Measurements from ENCODE around the gene MTAP. TPM values are rescaled to one million over a fixed set of nuclear protein-coding genes. Genes with fewer than 3 reads are reported as not detected.

The MTAP gene
- total RNA-seq, 4 donors from 2014 or later, result 3.6 to 65.8 (median 39.4) TPM

- intact Hi-C loops (cut with DNase I; ENCODE audit: low total_unique reads), result no loop called here
- peaks cover 0 to 3% of the 10 kb centered on the region in 2 donors for H3K9me3 ChIP-seq
- no peak for DNase-seq
- H3K36me3 ChIP-seq, result no peaks in the 10 kb centered on the region
- peaks cover 31 to 100% of the 10 kb centered on the region in 2 donors for H3K27me3 ChIP-seq
- H3K4me1 ChIP-seq, result peaks cover 0 to 7% of the 10 kb centered on the region in 2 donors
- H3K27ac ChIP-seq, result no peak overlapping the region
- H3K4me3 ChIP-seq, result no peak overlapping the region
- TF ChIP-seq POLR2A (IDR thresholded peaks at IDR 0.05) (no peak), CTCF (IDR thresholded peaks at IDR 0.05) (no peak)
These were observed 166.8 kb downstream of the MTAP start for GRCh38 chr9:21969011-21969940.

GRCh38 chr9:21969951-21970799 is 167.7 kb downstream of the MTAP start:
- DNase-seq, result no peak
- Histone ChIP-seq H3K4me3 (no peak overlapping the region), H3K9me3 (peaks cover 0 to 3% of the 10 kb centered on the region in 2 donors), H3K27me3 (peaks cover 33 to 100% of the 10 kb centered on the region in 2 donors), H3K27ac (no peak overlapping the region), H3K4me1 (peaks cover 0 to 13% of the 10 kb centered on the region in 2 donors), H3K36me3 (no peaks in the 10 kb centered on the region)
- no peak for TF ChIP-seq CTCF (IDR thresholded peaks at IDR 0.05)
- TF ChIP-seq POLR2A (IDR thresholded peaks at IDR 0.05), result no peak
- intact Hi-C loops (cut with DNase I; ENCODE audit: low total_unique reads), result no loop called here

- Histone ChIP-seq H3K9me3 (peaks cover 0 to 3% of the 10 kb centered on the region in 2 donors), H3K27ac (no peak overlapping the region), H3K4me3 (no peak overlapping the region), H3K27me3 (peaks cover 31 to 99% of the 10 kb centered on the region in 2 donors), H3K36me3 (no peaks in the 10 kb centered on the region), H3K4me1 (peaks cover 0 to 12% of the 10 kb centered on the region in 2 donors)
- TF ChIP-seq CTCF (IDR thresholded peaks at IDR 0.05) (no peak), POLR2A (IDR thresholded peaks at IDR 0.05) (no peak)
- intact Hi-C loops (cut with DNase I; ENCODE audit: low total_unique reads), result no loop called here
- DNase-seq, result no peak
These were observed 168.6 kb downstream of the MTAP start for GRCh38 chr9:21970800-21971640.

- Histone ChIP-seq H3K4me1 (peaks cover 0 to 12% of the 10 kb centered on the region in 2 donors), H3K9me3 (peaks cover 0 to 3% of the 10 kb centered on the region in 2 donors), H3K4me3 (no peak overlapping the region), H3K27me3 (peaks cover 29 to 99% of the 10 kb centered on the region in 2 donors), H3K27ac (no peak overlapping the region), H3K36me3 (no peaks in the 10 kb centered on the region)
- DNase-seq, result no peak
- intact Hi-C loops (cut with DNase I; ENCODE audit: low total_unique reads), result no loop called here
- no peak for TF ChIP-seq CTCF (IDR thresholded peaks at IDR 0.05)
- TF ChIP-seq POLR2A (IDR thresholded peaks at IDR 0.05), result no peak
These were observed 169.9 kb downstream of the MTAP start for GRCh38 chr9:21972361-21972760.
